T-cell (primary cell): Measurements from ENCODE around the gene KCNC2. TPM values are rescaled to one million over a fixed set of nuclear protein-coding genes. Genes with fewer than 3 reads are reported as not detected.

Experiments used
- ATAC-seq, 4 experiments: fragments of 200-7000 bp in 3 of 4; fragments of 150-1000 bp in 1 of 4; cut with Tn5 transposase; replicated peaks in 1 of 4; 1 replicate in 3 of 4; 2 replicates in 1 of 4; pipeline ENCODE4 v1.10.0; 2021; ENCODE audit warnings: moderate library complexity in 3 of 4, mild to moderate bottlenecking in 2 of 4, moderate number of reproducible peaks in 1 of 4
- CTCF ChIA-PET, 2 donors: fragments of 300-600 bp; sonication (Branson Sonifier 250); formaldehyde crosslinking; loops; one replicate each; lab custom pipeline; 2022; ENCODE audit warnings: antibody characterized with exemption in 2 of 2; lab: Charles Lee
- POLR2A ChIA-PET, 2 donors: fragments of 300-600 bp; sonication (Branson Sonifier 250); formaldehyde crosslinking; loops; one replicate each; lab custom pipeline; 2022; ENCODE audit warnings: antibody characterized with exemption in 2 of 2; lab: Charles Lee
- DNase-seq, 35 experiments: peaks; one replicate each; pipeline versions ENCODE4 v3.0.0 to v3.0.0-alpha.2; 2013 to 2023
- H3K27ac ChIP-seq: one replicate; pipeline ENCODE4 v1.5.1; 2013; ENCODE audit warnings: low read length
- H3K27me3 ChIP-seq, 2 experiments: replicated peaks in 1 of 2; 1 replicate in 1 of 2; 2 replicates in 1 of 2; pipeline versions ENCODE4 v1.6.1 to v1.7.0; 2013; ENCODE audit warnings: low read length in 1 of 2, mixed read lengths in 1 of 2; ENCODE audit not compliant: control insufficient read depth in 2 of 2, insufficient read depth in 2 of 2; ENCODE audit errors: extremely low read depth in 1 of 2
- H3K36me3 ChIP-seq, 2 donors: 1 replicate in 1 of 2; 2 replicates in 1 of 2; pipeline versions ENCODE4 v1.6.1 to v1.7.0; 2013; ENCODE audit warnings: low read length in 1 of 2; ENCODE audit not compliant: control insufficient read depth in 2 of 2, insufficient read depth in 1 of 2; ENCODE audit errors: extremely low read depth in 1 of 2
- H3K4me1 ChIP-seq, 2 experiments: 1 replicate in 1 of 2; 2 replicates in 1 of 2; pipeline versions ENCODE4 v1.6.1 to v1.7.0; 2013; ENCODE audit warnings: low read length in 2 of 2, mixed read lengths in 1 of 2; ENCODE audit not compliant: insufficient read depth in 2 of 2, control insufficient read depth in 1 of 2; ENCODE audit errors: extremely low read depth in 1 of 2
- H3K4me3 ChIP-seq, 2 donors: 1 replicate in 1 of 2; 2 replicates in 1 of 2; pipeline versions ENCODE4 v1.5.1 to v1.7.0; 2013; ENCODE audit warnings: mild to moderate bottlenecking in 2 of 2, low read length in 1 of 2, moderate library complexity in 1 of 2; ENCODE audit not compliant: control insufficient read depth in 1 of 2; ENCODE audit errors: extremely low read depth in 1 of 2
- H3K9me3 ChIP-seq: 2 replicates; pipeline ENCODE4 v1.7.0; 2013
- H3K27ac Mint-ChIP-seq, 2 donors: one replicate each; pipeline ENCODE4 v1.8.0; 2020 to 2021; ENCODE audit warnings: mild to moderate bottlenecking in 2 of 2, mixed read lengths in 2 of 2
- H3K27me3 Mint-ChIP-seq, 2 donors: one replicate each; pipeline ENCODE4 v1.8.0; 2021 to 2022; ENCODE audit warnings: mixed read lengths in 2 of 2
- H3K36me3 Mint-ChIP-seq: one replicate; pipeline ENCODE4 v1.8.0; 2021; ENCODE audit warnings: mixed read lengths
- H3K4me1 Mint-ChIP-seq, 3 donors: one replicate each; pipeline ENCODE4 v1.8.0; 2020 to 2022; ENCODE audit warnings: mixed read lengths in 3 of 3, mild to moderate bottlenecking in 1 of 3
- H3K4me3 Mint-ChIP-seq, 3 donors: one replicate each; pipeline ENCODE4 v1.8.0; 2020 to 2022; ENCODE audit warnings: mild to moderate bottlenecking in 3 of 3, mixed read lengths in 3 of 3, moderate library complexity in 3 of 3
- H3K9me3 Mint-ChIP-seq, 3 donors: one replicate each; pipeline ENCODE4 v1.8.0; 2020 to 2022; ENCODE audit warnings: mixed read lengths in 3 of 3
- WGBS: methylation state at CpG from one replicate; pipeline ENCODE4 v1.1.5; 2013; ENCODE audit warnings: missing lambda C conversion rate; ENCODE audit not compliant: insufficient coverage; 5-methylcytosine and 5-hydroxymethylcytosine counted together
- total RNA-seq, 35 experiments: library from RNA in 6 of 35; stranded (reverse) in 6 of 35; fragments of 120-200 nt in 1 of 35; gene quantifications; one replicate each; pipeline versions ENCODE4 v1.2.1 to v1.2.4 and lab custom pipeline; 2013 to 2026

Gene KCNC2
- total RNA-seq, 5 donors from 2014 or later (not counting 1 experiment from before 2014, with no cell fraction given) = not detected

GRCh38 chr12:75065482-75065881 is 144.2 kb downstream of the KCNC2 start:
- H3K9me3 Mint-ChIP-seq = no peaks in the 10 kb centered on the region
- no peaks in the 10 kb centered on the region for H3K4me1 ChIP-seq
- H3K4me3 ChIP-seq = no peak overlapping the region
- H3K27me3 Mint-ChIP-seq = peaks cover 0 to 4% of the 10 kb centered on the region in 2 donors
- no peak overlapping the region for H3K27ac Mint-ChIP-seq
- H3K36me3 Mint-ChIP-seq = no peaks in the 10 kb centered on the region
- WGBS = no CpG with 5 or more reads among the region's 2 CpGs
- H3K4me3 Mint-ChIP-seq = no peak overlapping the region
- H3K9me3 ChIP-seq = no peaks in the 10 kb centered on the region
- H3K4me1 Mint-ChIP-seq = no peaks in the 10 kb centered on the region
- H3K27ac ChIP-seq = no peak overlapping the region
- CTCF ChIA-PET = no interaction called here
- POLR2A ChIA-PET = no interaction called here
- H3K27me3 ChIP-seq = no peaks in the 10 kb centered on the region
- ATAC-seq (no peak), DNase-seq (no peak)
- no peaks in the 10 kb centered on the region for H3K36me3 ChIP-seq

DNA sequence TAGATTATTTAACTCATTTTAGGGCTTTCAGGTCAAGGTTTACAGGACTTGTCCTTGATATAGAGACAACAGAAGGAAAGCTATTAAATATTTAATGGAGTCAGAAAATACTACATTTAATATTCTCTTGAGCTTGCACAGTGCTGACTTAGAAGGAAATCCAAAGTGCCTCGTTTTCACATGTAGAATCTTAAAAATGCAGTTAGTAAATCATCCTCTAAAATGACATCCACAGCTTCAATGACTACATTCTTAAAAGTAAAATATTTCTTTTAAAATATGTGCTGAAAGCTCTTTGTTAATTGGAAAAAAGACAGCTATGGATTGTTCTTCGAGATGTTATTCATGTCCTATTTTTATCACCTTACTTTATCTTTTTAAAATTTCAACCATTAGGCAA is 146.9 kb downstream of the KCNC2 start:
- H3K27ac ChIP-seq = no peak overlapping the region
- H3K9me3 ChIP-seq = no peaks in the 10 kb centered on the region
- ChIA-PET POLR2A (interaction anchor here in 1 of 2 donors (0.8 kb wide), 1 partner anchor 31 kb away, joined by 3 read pairs; no protein-coding TSS in a partner anchor), CTCF (interaction anchor here in 1 of 2 donors (0.6 kb wide), 1 partner anchor 20 kb away, joined by 4 read pairs; no protein-coding TSS in a partner anchor)
- no peak for DNase-seq
- no peak for ATAC-seq
- no peak overlapping the region for H3K27ac Mint-ChIP-seq
- no peaks in the 10 kb centered on the region for H3K4me1 Mint-ChIP-seq
- no peaks in the 10 kb centered on the region for H3K9me3 Mint-ChIP-seq
- peaks cover 0 to 4% of the 10 kb centered on the region in 2 donors for H3K27me3 Mint-ChIP-seq
- WGBS = no CpG with 5 or more reads among the region's 2 CpGs
- no peaks in the 10 kb centered on the region for H3K27me3 ChIP-seq
- no peaks in the 10 kb centered on the region for H3K36me3 Mint-ChIP-seq
- no peaks in the 10 kb centered on the region for H3K4me1 ChIP-seq
- no peaks in the 10 kb centered on the region for H3K36me3 ChIP-seq
- H3K4me3 Mint-ChIP-seq = no peak overlapping the region
- H3K4me3 ChIP-seq = no peak overlapping the region

DNA sequence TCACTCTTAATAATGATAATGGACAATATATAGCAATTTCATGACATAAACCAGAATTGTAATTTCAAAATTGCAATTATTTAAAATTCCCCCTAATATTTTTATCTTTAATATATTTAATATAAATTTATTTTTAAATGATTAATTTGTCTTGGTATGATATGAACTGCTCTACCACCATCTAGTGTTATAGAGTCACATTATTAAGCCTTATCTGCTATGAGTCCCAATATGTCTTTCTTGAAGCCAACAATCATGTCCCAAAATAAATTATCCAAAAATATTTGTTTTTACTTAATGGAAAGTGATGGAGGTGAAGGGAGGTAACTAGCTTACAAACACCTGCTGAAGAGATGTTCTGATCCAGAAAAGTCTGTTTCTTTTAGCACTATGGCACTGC is 151.4 kb downstream of the KCNC2 start:
- H3K9me3 ChIP-seq = no peaks in the 10 kb centered on the region
- Mint-ChIP-seq H3K27ac (no peak overlapping the region), H3K9me3 (no peaks in the 10 kb centered on the region), H3K36me3 (no peaks in the 10 kb centered on the region), H3K4me3 (no peak overlapping the region), H3K27me3 (peaks cover 0 to under 1% of the 10 kb centered on the region in 2 donors), H3K4me1 (no peaks in the 10 kb centered on the region)
- H3K4me3 ChIP-seq = no peak overlapping the region
- ATAC-seq (no peak), DNase-seq (peak in 1 of 35 experiments; percentile 8)
- no peak overlapping the region for H3K27ac ChIP-seq
- no peaks in the 10 kb centered on the region for H3K36me3 ChIP-seq
- H3K27me3 ChIP-seq = no peaks in the 10 kb centered on the region
- no peaks in the 10 kb centered on the region for H3K4me1 ChIP-seq
- POLR2A ChIA-PET = no interaction called here
- CTCF ChIA-PET = no interaction called here

DNA sequence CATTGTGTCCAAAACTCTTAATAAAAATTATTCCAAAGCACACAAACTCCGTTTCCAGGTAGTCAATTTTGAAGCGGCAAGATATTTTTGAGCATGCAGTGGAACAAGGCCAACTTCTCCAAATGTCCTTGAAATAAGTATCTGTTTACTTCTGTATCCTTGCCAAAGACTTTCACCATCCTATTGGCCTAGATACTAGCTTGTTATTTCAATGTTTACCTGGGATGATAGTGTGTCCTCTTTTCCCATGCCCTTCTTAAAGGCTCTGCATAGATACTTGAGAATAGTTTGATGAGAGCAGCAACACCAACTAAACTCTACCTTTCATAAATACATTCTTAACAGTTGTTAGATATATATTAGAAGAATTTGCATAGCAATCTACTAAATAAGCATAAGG is 160.9 kb downstream of the KCNC2 start:
- Mint-ChIP-seq H3K9me3 (no peaks in the 10 kb centered on the region), H3K4me1 (no peaks in the 10 kb centered on the region), H3K27me3 (peaks cover 0 to 3% of the 10 kb centered on the region in 2 donors), H3K36me3 (no peaks in the 10 kb centered on the region), H3K27ac (no peak overlapping the region), H3K4me3 (no peak overlapping the region)
- ChIA-PET CTCF (interaction anchor here in 1 of 2 donors (0.8 kb wide), 1 partner anchor 21 kb away, joined by 3 read pairs; no protein-coding TSS in a partner anchor), POLR2A (no interaction called here)
- no peak for DNase-seq
- Histone ChIP-seq H3K36me3 (no peaks in the 10 kb centered on the region), H3K4me1 (no peaks in the 10 kb centered on the region), H3K9me3 (no peaks in the 10 kb centered on the region), H3K27me3 (no peaks in the 10 kb centered on the region), H3K27ac (no peak overlapping the region), H3K4me3 (no peak overlapping the region)
- no CpG with 5 or more reads among the region's 2 CpGs for WGBS
- ATAC-seq = no peak

DNA sequence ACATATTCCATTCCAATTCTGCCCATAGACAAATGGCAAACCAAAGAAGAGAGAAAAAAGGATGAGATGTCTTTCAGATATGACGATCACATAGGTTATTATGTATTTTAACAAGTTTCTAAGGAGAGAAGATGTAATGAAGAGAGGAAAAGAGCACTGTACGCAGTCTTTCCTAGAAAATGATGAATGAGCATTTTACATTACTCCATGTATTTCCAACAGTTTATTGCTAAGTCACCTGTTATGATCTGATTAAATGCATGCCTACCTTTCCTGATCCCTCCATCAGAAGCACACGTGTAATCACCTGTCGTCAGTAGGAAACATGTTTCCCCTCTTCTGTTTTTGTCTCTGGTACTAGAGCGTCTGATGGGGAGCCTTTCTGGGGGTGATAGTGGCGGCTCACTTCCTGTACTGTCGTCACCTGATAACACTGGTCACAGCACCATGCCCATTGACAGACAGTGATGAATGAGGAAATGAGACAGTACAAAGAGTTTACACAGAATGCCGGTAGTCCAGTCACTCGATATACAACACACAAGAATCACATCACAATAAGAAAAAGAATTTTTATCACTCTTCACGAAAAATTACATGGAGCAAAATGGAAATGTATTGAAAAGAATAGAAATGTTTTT is 161.6 kb downstream of the KCNC2 start:
- no CpG with 5 or more reads among the region's 10 CpGs for WGBS
- Histone ChIP-seq H3K9me3 (no peaks in the 10 kb centered on the region), H3K36me3 (no peaks in the 10 kb centered on the region), H3K27ac (no peak overlapping the region), H3K4me1 (no peaks in the 10 kb centered on the region), H3K4me3 (no peak overlapping the region), H3K27me3 (no peaks in the 10 kb centered on the region)
- no peak for DNase-seq
- Mint-ChIP-seq H3K36me3 (no peaks in the 10 kb centered on the region), H3K27me3 (peaks cover 0 to 3% of the 10 kb centered on the region in 2 donors), H3K4me1 (no peaks in the 10 kb centered on the region), H3K27ac (no peak overlapping the region), H3K9me3 (no peaks in the 10 kb centered on the region), H3K4me3 (no peak overlapping the region)
- ChIA-PET POLR2A (no interaction called here), CTCF (no interaction called here)
- ATAC-seq = no peak

GRCh38 chr12:75042125-75042524 is 167.5 kb downstream of the KCNC2 start:
- ChIA-PET POLR2A (no interaction called here), CTCF (no interaction called here)
- H3K4me1 ChIP-seq = no peaks in the 10 kb centered on the region
- H3K36me3 ChIP-seq = no peaks in the 10 kb centered on the region
- no peak overlapping the region for H3K27ac ChIP-seq
- Mint-ChIP-seq H3K27me3 (no peaks in the 10 kb centered on the region), H3K4me1 (no peaks in the 10 kb centered on the region), H3K27ac (no peak overlapping the region), H3K36me3 (no peaks in the 10 kb centered on the region), H3K9me3 (peaks cover 0 to under 1% (median 0%) of the 10 kb centered on the region in 3 donors), H3K4me3 (no peak overlapping the region)
- H3K4me3 ChIP-seq = no peak overlapping the region
- WGBS = no CpG with 5 or more reads among the region's 2 CpGs
- H3K27me3 ChIP-seq = no peaks in the 10 kb centered on the region
- ATAC-seq (no peak), DNase-seq (no peak)
- no peaks in the 10 kb centered on the region for H3K9me3 ChIP-seq
